ENCODE data around the gene MSH4.

MSH4 gene

DNA sequence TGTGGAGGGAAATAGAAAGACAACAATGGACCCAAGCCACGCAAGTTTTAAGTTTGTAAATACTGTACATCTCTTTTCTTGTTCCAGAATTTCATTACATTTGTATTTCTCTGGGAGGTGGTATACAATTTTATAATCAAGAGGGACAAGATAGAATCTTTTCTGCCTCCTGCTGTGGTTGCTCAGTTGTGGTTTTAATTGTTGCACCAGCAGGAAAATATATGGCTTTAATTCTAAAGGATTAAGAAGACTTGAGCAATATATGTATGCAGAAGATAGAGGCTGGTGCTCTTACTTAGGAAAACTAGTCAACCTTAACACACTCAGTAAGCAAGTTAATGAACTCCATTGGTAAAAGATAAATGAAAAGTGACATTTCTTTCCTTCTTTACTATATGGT is 155.3 kb downstream of the MSH4 start:
- Histone ChIP-seq H3K27me3 (no peaks in the 10 kb centered on the region), H3K4me3 (ENCODE audit: low read depth, low read length) (no peak overlapping the region), H3K4me1 (no peaks in the 10 kb centered on the region), H3K9me3 (no peaks in the 10 kb centered on the region), H3K36me3 (no peaks in the 10 kb centered on the region)
- TF ChIP-seq, protein P1, sequence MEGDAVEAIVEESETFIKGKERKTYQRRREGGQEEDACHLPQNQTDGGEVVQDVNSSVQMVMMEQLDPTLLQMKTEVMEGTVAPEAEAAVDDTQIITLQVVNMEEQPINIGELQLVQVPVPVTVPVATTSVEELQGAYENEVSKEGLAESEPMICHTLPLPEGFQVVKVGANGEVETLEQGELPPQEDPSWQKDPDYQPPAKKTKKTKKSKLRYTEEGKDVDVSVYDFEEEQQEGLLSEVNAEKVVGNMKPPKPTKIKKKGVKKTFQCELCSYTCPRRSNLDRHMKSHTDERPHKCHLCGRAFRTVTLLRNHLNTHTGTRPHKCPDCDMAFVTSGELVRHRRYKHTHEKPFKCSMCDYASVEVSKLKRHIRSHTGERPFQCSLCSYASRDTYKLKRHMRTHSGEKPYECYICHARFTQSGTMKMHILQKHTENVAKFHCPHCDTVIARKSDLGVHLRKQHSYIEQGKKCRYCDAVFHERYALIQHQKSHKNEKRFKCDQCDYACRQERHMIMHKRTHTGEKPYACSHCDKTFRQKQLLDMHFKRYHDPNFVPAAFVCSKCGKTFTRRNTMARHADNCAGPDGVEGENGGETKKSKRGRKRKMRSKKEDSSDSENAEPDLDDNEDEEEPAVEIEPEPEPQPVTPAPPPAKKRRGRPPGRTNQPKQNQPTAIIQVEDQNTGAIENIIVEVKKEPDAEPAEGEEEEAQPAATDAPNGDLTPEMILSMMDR (IDR thresholded peaks at IDR 0.05; ENCODE audit: low read depth, low read length), result no peak
- DNase-seq, result no peak

DNA sequence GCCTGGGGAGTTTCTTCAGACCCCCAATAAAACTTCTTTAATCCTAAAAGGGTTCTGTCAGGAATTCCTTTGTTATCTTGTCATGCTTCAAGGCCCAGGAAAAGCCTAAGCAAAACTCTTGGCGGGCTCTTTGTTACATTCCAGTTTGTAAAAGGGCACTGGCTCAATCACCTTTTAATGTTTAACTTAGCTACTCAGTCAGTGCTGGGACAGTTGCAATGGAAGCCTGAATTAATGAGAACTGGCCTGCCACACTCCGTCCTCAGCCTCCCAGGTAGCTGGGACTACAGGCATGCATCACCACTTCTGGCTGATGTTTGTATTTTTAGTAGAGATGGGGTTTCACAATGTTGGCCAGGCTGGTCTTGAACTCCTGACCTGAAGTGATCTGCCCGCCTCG is 156.8 kb downstream of the MSH4 start:
- H3K4me3 ChIP-seq (ENCODE audit: low read depth, low read length), result no peak overlapping the region
- TF ChIP-seq, protein P1 (IDR thresholded peaks at IDR 0.05; ENCODE audit: low read depth, low read length), result no peak
- H3K27me3 ChIP-seq, result no peaks in the 10 kb centered on the region
- no peaks in the 10 kb centered on the region for H3K9me3 ChIP-seq
- no peaks in the 10 kb centered on the region for H3K4me1 ChIP-seq
- no peaks in the 10 kb centered on the region for H3K36me3 ChIP-seq
- DNase-seq, result no peak

DNA sequence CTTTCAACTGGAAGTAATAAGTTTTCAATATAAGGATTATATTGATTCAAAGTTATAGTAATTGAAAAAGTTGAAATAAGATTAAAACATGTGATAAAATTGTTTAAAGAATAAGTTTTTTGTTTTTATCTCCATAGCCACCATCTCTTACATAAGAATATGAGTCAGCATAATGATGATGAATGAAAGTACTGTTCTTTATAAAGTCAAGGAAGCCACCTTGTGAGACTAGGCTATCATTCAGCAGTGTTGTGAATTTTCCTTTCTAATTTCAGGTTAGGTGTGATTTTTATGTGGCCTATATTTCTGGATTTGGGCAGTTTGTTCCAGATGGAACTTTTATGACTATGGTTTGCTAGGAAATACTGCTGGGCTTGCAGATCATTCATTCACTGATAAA is 157.9 kb downstream of the MSH4 start:
- Histone ChIP-seq H3K4me3 (ENCODE audit: low read depth, low read length) (no peak overlapping the region), H3K9me3 (no peaks in the 10 kb centered on the region), H3K27me3 (no peaks in the 10 kb centered on the region), H3K36me3 (no peaks in the 10 kb centered on the region), H3K4me1 (no peaks in the 10 kb centered on the region)
- TF ChIP-seq, protein P1 (IDR thresholded peaks at IDR 0.05; ENCODE audit: low read depth, low read length), result no peak
- no peak for DNase-seq

All from BE2C (cell line).